Dermis blood vessel endothelial cell (primary cell): ENCODE data around the gene SEMA4B. TPM values are rescaled to one million over a fixed set of nuclear protein-coding genes. Genes with fewer than 3 reads are reported as not detected.

ENCODE experiments used
- DNase-seq: peaks from one replicate; pipeline ENCODE4 v3.0.0; 2010
- total RNA-seq: library from RNA; depleted of rRNA; stranded (reverse); fragments of >200 nt; gene quantifications from 2 replicates; pipeline ENCODE4 v1.2.3, GENCODE V29; 2014

The SEMA4B gene
- total RNA-seq, 1 donor from 2014 or later: 6.3 TPM

- DNase-seq: no peak
Measured at GRCh38 chr15:90207252-90207651, 6.1 kb downstream of the SEMA4B start.

GRCh38 chr15:90208356-90208755 is 7.2 kb downstream of the SEMA4B start:
- no peak for DNase-seq

DNA sequence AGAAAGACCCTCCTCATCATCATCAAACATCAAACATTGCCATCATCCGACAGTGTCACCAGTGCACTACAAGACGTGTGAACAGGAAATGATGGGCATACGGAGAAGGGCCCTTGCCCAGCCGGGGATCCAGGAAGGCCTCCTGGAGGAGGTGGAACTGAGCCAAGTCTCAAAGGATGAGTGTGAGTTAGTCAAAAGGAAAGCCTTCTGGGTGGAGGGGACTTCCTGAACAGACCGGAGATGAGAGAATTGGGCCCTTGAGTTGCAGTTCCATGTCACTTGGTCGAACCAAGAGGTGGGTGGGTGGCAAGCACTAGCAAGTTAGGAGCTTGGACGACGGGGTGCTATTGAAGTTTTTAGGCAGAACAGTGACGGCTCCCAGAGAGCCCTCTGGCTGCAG is 8.5 kb downstream of the SEMA4B start:
- no peak for DNase-seq

DNA sequence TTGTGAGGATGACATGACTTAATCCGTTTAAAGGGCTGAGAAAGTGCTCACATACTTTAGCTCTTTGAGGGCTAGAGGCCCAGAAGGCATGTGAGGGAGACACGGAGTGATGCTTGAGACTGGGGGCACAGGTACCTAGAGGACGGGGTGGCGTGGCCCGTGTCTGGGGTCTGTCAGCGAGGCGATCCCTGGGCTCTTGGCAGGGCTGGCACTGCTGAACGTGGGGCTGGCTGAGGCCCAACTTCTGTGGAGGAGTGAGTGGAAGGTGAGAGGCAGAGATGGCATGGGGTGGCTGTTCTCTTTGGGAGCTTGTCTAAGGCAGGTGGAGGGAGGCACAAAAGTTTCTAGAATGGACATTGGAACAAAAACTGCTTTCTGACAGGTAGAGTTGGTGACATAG is 9.5 kb downstream of the SEMA4B start:
- DNase-seq: no peak

- DNase-seq: no peak
Measured at GRCh38 chr15:90211009-90211408, 9.9 kb downstream of the SEMA4B start.

DNA sequence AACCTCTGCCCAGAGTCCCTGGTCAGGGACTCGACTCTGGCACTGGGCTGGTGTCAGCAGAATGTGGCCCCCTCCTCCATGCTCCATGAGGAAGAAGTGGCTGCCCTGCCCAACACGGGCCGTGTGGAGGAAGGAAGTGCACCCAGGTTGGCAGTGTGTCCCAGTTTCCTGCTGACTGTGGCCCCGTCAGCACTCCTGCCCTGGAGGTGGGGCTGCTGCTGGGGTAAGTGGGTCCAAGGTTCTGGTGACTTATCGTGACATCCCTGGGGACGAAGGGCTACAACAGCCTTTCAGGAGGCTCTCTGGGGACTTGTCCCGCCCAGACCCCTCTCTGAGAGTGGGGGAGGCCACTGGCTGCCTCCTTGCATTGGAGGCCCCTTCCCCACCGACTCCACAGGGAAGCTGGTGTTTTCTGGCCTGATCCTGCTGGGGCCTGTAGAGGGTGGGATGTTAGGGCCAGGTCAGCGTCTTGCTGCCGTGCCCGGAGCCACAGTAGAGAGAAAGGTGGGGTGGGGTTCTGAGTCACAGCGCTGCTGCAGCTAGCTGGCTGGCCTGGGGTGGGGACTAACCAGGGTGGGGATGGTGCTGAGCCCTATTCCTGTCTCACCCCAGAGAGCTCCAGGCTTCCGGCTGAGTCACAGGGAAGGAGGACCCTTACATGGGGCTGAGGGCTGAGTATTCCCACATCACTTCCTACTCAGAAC is 10.5 kb downstream of the SEMA4B start:
- DNase-seq: peak; percentile 55

DNA sequence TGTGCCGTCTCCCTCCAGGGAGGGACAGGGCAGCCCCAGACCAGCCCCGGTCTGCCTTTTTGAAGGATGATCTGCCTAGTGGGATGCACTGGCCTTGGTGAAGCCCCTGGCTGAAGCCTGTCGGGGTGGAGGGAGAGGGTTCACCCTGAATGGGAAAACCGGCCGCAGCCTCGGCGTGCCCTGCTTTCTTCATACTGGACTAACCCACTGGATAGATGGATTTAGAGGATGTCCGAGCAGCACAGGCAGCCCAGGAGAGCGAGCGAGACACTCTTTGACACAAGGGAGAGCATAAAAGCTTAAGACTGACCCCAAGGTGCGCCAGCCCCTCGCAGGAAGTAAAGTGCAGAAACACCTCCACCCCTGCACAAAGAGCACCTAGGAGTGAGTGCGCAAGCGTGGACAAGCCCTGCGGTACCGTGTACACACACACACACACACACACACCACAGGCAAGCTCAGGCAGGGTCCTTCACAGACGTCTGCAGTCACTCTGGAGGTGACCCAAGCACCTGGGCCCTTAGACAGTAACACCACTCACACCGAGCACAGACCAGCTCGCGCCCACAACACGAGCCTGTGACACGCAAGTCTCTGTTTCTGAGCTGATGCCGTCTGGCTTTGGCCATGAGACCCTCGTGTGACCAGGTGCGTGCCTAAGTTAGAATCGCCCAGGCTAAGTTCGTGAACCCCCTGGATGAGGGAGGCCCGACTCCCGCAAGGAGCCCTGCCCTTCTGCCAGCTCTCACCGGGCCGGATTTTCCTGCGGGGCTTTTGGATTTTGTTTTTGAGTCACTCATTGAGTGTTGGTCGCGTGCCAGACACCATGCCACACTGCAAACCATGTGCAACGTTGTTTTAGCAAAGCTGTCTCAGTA is 11.3 kb downstream of the SEMA4B start:
- DNase-seq: no peak

GRCh38 chr15:90213122-90213817 is 12.1 kb downstream of the SEMA4B start:
- DNase-seq: no peak

GRCh38 chr15:90213818-90214204 is 12.7 kb downstream of the SEMA4B start:
- DNase-seq: no peak

- peak; percentile 31 for DNase-seq
Measured at GRCh38 chr15:90214553-90215196, 13.5 kb downstream of the SEMA4B start.

DNA sequence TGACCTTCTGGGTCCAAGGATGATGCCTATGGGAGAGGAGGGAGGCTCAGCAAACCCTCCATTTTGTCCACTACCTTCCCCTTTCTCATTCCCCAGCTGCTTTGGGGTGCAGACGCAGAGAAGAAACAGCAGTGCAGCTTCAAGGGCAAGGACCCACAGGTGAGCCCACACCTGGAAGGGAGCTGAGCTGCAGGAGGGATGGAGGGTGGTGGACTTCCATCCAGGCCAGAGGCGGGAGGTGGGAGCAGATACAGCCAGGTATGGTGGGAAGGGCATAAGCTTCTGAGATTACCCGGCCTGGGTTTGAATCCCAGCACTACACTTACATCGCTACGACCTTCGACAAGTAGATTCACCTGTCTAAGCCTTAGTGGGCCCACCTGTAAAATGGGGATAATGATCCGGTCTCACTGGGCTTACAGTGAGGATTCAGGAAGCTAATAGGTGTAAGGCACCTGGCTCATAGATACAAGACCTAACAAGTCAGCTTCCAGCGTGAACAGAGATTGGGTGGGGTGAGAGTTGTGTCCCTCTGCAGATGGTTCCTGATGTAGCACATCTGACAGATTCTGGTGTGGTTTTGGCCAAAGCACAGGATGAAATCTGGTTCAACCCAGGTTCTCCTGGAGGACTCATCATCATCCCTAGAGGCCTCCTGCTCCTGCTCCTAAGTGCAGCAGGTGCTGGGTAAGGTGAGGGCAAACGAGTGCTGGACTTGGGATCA is 16.7 kb downstream of the SEMA4B start:
- no peak for DNase-seq

GRCh38 chr15:90219421-90220141 is 18.5 kb downstream of the SEMA4B start:
- DNase-seq: peak; percentile 62

- peak; percentile 91 for DNase-seq
Measured at GRCh38 chr15:90221246-90221900, 20.2 kb downstream of the SEMA4B start.

DNA sequence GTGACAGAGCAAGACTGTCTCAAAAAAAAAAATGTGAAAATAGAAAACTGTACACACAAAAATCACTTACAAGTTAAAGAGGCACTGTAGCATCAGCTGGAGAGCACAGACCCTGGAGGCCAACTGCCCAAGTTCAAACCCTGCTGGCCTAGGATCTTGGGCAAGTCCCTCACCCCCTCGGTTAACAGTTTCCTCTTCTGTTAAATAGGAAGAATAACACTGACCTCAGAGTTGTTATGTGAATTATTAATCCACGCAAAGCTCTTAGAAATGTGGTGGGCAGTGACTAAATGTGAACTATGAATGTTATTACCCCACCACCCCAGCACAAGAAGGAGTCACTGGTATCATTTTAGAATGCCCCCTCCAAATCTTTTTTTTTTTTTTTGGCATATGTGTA is 21.4 kb downstream of the SEMA4B start:
- no peak for DNase-seq

DNA sequence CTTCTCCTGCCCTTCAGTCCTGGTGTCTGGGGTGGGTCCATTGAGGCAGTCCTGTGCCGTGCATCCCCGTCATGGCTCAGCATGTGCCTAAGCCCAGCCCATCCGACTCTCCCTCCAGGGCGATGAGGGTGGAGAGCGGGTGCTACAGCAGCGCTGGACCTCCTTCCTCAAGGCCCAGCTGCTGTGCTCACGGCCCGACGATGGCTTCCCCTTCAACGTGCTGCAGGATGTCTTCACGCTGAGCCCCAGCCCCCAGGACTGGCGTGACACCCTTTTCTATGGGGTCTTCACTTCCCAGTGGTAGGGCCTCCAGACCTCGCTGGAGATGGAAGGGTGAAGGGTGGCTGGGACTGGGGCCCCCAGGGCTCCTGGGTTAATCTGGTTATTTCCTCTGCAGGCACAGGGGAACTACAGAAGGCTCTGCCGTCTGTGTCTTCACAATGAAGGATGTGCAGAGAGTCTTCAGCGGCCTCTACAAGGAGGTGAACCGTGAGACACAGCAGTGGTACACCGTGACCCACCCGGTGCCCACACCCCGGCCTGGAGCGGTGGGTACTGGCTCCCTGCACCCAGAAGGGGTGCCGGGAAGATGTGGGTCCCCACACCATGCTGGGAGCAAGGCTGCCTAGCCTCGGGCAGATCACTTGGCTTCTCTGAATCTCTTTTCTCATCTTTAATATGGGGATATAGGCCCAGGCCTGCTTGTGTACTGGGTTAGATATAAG is 22.5 kb downstream of the SEMA4B start:
- DNase-seq: no peak

- DNase-seq: no peak
Measured at GRCh38 chr15:90225047-90225446, 23.9 kb downstream of the SEMA4B start.

- DNase-seq: no peak
Measured at GRCh38 chr15:90225504-90226234, 24.5 kb downstream of the SEMA4B start.

GRCh38 chr15:90227336-90227735 is 26.2 kb downstream of the SEMA4B start:
- no peak for DNase-seq
